ENCODE results near the gene DYNC1I1. TPM values are rescaled to one million over a fixed set of nuclear protein-coding genes. Genes with fewer than 3 reads are reported as not detected.
A peak's percentile ranks its signal among the peaks of the same experiment; 100 is the strongest.

Gene DYNC1I1
- total RNA-seq, 3 donors from 2014 or later (not counting 1 experiment from before 2014, with no cell fraction given): not detected

GRCh38 chr7:95772771-95773581 lies 622 bp downstream of the DYNC1I1 start:
- no peak for TF ChIP-seq CTCF (IDR thresholded peaks at IDR 0.05)
- H3K9me3 ChIP-seq (ENCODE audit: control insufficient read depth, insufficient read depth, low read length): no peaks in the 10 kb centered on the region
- H3K4me1 Mint-ChIP-seq: peaks cover 0 to 10% of the 10 kb centered on the region in 2 donors
- H3K4me3 Mint-ChIP-seq: no peak overlapping the region
- no peaks in the 10 kb centered on the region for H3K4me1 ChIP-seq (ENCODE audit: control insufficient read depth, insufficient read depth, low read length)
- H3K27ac ChIP-seq (ENCODE audit: low read length): no peak overlapping the region
- H3K36me3 ChIP-seq (ENCODE audit: control insufficient read depth, insufficient read depth, low read length): no peaks in the 10 kb centered on the region
- 29% methylated on average over 45 of the region's 45 CpGs for WGBS (ENCODE audit: insufficient coverage)
- no peak overlapping the region for H3K4me3 ChIP-seq (ENCODE audit: low read length)
- H3K27me3 ChIP-seq (ENCODE audit: control insufficient read depth, insufficient read depth, low read length): peaks cover 5% of the 10 kb centered on the region
- peak in 1 of 3 donors; percentile 28 for ATAC-seq
- H3K9me3 Mint-ChIP-seq: no peaks in the 10 kb centered on the region
- H3K27ac Mint-ChIP-seq: no peak overlapping the region
- peaks cover 0 to 15% of the 10 kb centered on the region in 2 donors for H3K27me3 Mint-ChIP-seq (ENCODE audit: low read depth in 2 of 2)
- H3K36me3 Mint-ChIP-seq: no peaks in the 10 kb centered on the region
- DNase-seq: no peak
- intact Hi-C loops (cut with micrococcal nuclease): no loop called here

- Mint-ChIP-seq H3K36me3 (no peaks in the 10 kb centered on the region), H3K9me3 (no peaks in the 10 kb centered on the region), H3K27ac (no peak overlapping the region), H3K27me3 (ENCODE audit: low read depth in 2 of 2) (peaks cover 0 to 12% of the 10 kb centered on the region in 2 donors), H3K4me3 (no peak overlapping the region), H3K4me1 (peaks cover 0 to 7% of the 10 kb centered on the region in 2 donors)
- Histone ChIP-seq H3K9me3 (ENCODE audit: control insufficient read depth, insufficient read depth, low read length) (no peaks in the 10 kb centered on the region), H3K27me3 (ENCODE audit: control insufficient read depth, insufficient read depth, low read length) (peaks cover 3% of the 10 kb centered on the region), H3K36me3 (ENCODE audit: control insufficient read depth, insufficient read depth, low read length) (no peaks in the 10 kb centered on the region), H3K27ac (ENCODE audit: low read length) (no peak overlapping the region), H3K4me1 (ENCODE audit: control insufficient read depth, insufficient read depth, low read length) (no peaks in the 10 kb centered on the region), H3K4me3 (ENCODE audit: low read length) (no peak overlapping the region)
- no peak for TF ChIP-seq CTCF (IDR thresholded peaks at IDR 0.05)
- intact Hi-C loops (cut with micrococcal nuclease): no loop called here
- ATAC-seq (no peak), DNase-seq (no peak)
- WGBS (ENCODE audit: insufficient coverage): 81% methylated on average over 2 of the region's 2 CpGs
Measured at GRCh38 chr7:95776561-95777185, 4.3 kb downstream of the DYNC1I1 start.

GRCh38 chr7:95777269-95777668 lies 4.9 kb downstream of the DYNC1I1 start:
- DNase-seq: no peak
- Histone ChIP-seq H3K27me3 (ENCODE audit: control insufficient read depth, insufficient read depth, low read length) (peaks cover 3% of the 10 kb centered on the region), H3K4me3 (ENCODE audit: low read length) (no peak overlapping the region), H3K9me3 (ENCODE audit: control insufficient read depth, insufficient read depth, low read length) (no peaks in the 10 kb centered on the region), H3K4me1 (ENCODE audit: control insufficient read depth, insufficient read depth, low read length) (no peaks in the 10 kb centered on the region), H3K27ac (ENCODE audit: low read length) (no peak overlapping the region), H3K36me3 (ENCODE audit: control insufficient read depth, insufficient read depth, low read length) (no peaks in the 10 kb centered on the region)
- no peaks in the 10 kb centered on the region for H3K9me3 Mint-ChIP-seq
- no peak overlapping the region for H3K27ac Mint-ChIP-seq
- TF ChIP-seq CTCF (IDR thresholded peaks at IDR 0.05): no peak
- intact Hi-C loops (cut with micrococcal nuclease): no loop called here
- peaks cover 2 to 6% of the 10 kb centered on the region in 2 donors for H3K27me3 Mint-ChIP-seq (ENCODE audit: low read depth in 2 of 2)
- WGBS (ENCODE audit: insufficient coverage): 90% methylated on average over 7 of the region's 7 CpGs
- no peak overlapping the region for H3K4me3 Mint-ChIP-seq
- peaks cover 0 to under 1% of the 10 kb centered on the region in 2 donors for H3K4me1 Mint-ChIP-seq
- ATAC-seq: no peak
- H3K36me3 Mint-ChIP-seq: no peaks in the 10 kb centered on the region

All from natural killer cell (primary cell).